MM.1S (cell line): ENCODE data around the gene TGM3.

Experiments used
- CTCF ChIP-seq: fragments of 300-600 bp; sonication (generic); IDR thresholded peaks from 2 replicates; pipeline ENCODE4 v1.5.1; 2016; ENCODE audit warnings: antibody characterized with exemption, low read length, mixed read lengths
- EZH2 ChIP-seq: fragments of 300-600 bp; sonication (generic); optimal IDR thresholded peaks from 2 replicates; pipeline ENCODE3; 2017; ENCODE audit warnings: low read depth, mild to moderate bottlenecking, antibody characterized with exemption, low read length, mixed read lengths
- EZH2phosphoT487 ChIP-seq: fragments of 300-600 bp; sonication (generic); IDR thresholded peaks from 2 replicates; pipeline ENCODE4 v1.6.1; 2018; ENCODE audit warnings: antibody characterized with exemption, low read length

- no peak for TF ChIP-seq CTCF
- TF ChIP-seq EZH2: no peak
- no peak for TF ChIP-seq EZH2phosphoT487
These were observed 39.8 kb upstream of the TGM3 start for GRCh38 chr20:2255926-2256531.
